ENCODE measurements around the gene ATP2A1.

ATP2A1 gene

GRCh38 chr16:28838558-28838918, 39.8 kb upstream of the ATP2A1 start:
- no peak overlapping the region for H2AFZ ChIP-seq
- H3K27ac ChIP-seq, result no peak overlapping the region
- no peak overlapping the region for H3K4me3 ChIP-seq (ENCODE audit: low read depth, low read length)
- no peaks in the 10 kb centered on the region for H3K79me2 ChIP-seq
- TF ChIP-seq CTCF (IDR thresholded peaks at IDR 0.05), result no peak
- H3K4me2 ChIP-seq (ENCODE audit: low read length), result no peak overlapping the region
- no peak overlapping the region for H3K9ac ChIP-seq
- no peaks in the 10 kb centered on the region for H3K9me3 ChIP-seq (ENCODE audit: control insufficient read depth, low read length)
- no peaks in the 10 kb centered on the region for H3K4me1 ChIP-seq
- H3K36me3 ChIP-seq (ENCODE audit: control insufficient read depth, insufficient read depth, low read length), result no peaks in the 10 kb centered on the region
- no peaks in the 10 kb centered on the region for H3K27me3 ChIP-seq (ENCODE audit: control insufficient read depth, insufficient read depth, low read length)

DNA sequence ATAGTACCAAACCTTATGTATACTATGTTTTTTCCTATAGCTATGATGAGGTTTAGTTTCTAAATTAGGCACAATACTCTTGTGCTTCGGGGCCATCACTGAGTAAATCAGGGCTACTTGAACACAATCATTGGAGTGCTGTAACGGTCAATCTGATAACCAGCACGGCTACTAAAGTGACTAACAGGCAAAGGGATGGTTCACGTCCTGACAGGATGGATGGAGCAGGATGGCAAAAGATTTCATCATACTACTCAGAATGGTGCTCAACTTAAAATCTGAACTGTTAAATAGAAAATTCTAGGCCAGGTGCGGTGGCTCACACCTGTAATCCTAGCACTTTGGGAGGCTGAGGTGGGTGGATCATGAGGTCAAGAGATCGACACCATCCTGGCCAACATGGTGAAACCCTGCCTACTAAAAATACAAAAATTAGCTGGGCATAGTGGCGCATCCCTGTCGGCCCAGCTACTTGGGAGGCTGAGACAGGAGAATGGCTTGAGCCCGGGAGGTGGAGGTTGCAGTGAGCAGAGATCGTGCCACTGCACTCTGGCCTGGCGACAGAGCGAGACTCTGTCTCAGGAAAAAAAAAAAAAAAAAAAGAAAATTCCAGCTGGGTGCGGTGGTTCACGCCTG, 39.2 kb upstream of the ATP2A1 start:
- Histone ChIP-seq H3K4me3 (ENCODE audit: low read depth, low read length) (no peak overlapping the region), H3K36me3 (ENCODE audit: control insufficient read depth, insufficient read depth, low read length) (no peaks in the 10 kb centered on the region), H3K4me1 (no peaks in the 10 kb centered on the region), H3K4me2 (ENCODE audit: low read length) (no peak overlapping the region), H2AFZ (no peak overlapping the region), H3K9ac (no peak overlapping the region), H3K27ac (no peak overlapping the region), H3K27me3 (ENCODE audit: control insufficient read depth, insufficient read depth, low read length) (no peaks in the 10 kb centered on the region), H3K79me2 (no peaks in the 10 kb centered on the region), H3K9me3 (ENCODE audit: control insufficient read depth, low read length) (no peaks in the 10 kb centered on the region)
- no peak for TF ChIP-seq CTCF (IDR thresholded peaks at IDR 0.05)

DNA sequence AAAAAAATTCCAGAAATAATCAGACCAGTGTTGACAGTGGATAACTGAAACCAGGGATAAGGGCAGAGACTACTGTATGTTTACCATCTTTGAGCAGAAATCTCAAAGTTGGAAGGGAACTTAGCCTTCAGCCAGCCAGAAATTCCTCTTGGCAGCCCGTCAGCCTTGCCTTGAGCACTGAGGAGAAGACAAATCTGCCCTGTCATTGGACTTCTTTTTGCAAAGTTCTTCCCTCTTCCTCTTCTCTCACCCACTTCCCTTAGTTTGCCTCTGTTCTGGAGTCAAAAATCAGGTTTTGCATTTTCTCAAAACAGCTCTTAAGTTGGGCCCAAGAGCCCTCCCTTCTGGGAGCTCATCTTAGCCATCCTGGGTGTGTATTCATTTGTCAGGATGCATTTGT, 38.4 kb upstream of the ATP2A1 start:
- no peaks in the 10 kb centered on the region for H3K79me2 ChIP-seq
- no peaks in the 10 kb centered on the region for H3K4me1 ChIP-seq
- H3K9me3 ChIP-seq (ENCODE audit: control insufficient read depth, low read length), result no peaks in the 10 kb centered on the region
- H3K9ac ChIP-seq, result no peak overlapping the region
- no peak overlapping the region for H3K27ac ChIP-seq
- no peak overlapping the region for H3K4me3 ChIP-seq (ENCODE audit: low read depth, low read length)
- H3K36me3 ChIP-seq (ENCODE audit: control insufficient read depth, insufficient read depth, low read length), result no peaks in the 10 kb centered on the region
- H2AFZ ChIP-seq, result no peak overlapping the region
- H3K27me3 ChIP-seq (ENCODE audit: control insufficient read depth, insufficient read depth, low read length), result no peaks in the 10 kb centered on the region
- no peak overlapping the region for H3K4me2 ChIP-seq (ENCODE audit: low read length)
- TF ChIP-seq CTCF (IDR thresholded peaks at IDR 0.05), result no peak

DNA sequence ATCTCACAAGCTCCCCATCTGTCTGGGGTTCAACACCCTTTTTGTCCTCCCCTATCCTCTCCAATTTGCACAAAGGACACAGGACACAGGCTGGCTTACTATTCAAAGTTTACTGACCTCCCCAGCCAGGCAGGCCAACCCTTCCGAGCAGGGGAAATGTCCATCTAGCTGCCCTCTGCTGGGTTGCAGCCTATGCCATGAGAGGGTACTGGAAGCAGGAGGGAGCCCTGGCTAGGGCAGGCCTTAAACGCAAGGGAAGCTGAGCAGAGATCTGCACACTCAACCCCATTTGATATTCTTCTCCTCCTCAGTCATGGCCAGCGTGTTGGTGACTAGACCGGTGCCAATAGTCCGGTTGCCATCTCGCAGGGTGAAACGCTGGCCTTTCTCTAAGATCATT, 35.6 kb upstream of the ATP2A1 start:
- peaks cover 12% of the 10 kb centered on the region for H3K4me1 ChIP-seq
- H3K4me3 ChIP-seq (ENCODE audit: low read depth, low read length), result no peak overlapping the region
- H3K27me3 ChIP-seq (ENCODE audit: control insufficient read depth, insufficient read depth, low read length), result no peaks in the 10 kb centered on the region
- H3K9ac ChIP-seq, result no peak overlapping the region
- H3K4me2 ChIP-seq (ENCODE audit: low read length), result no peak overlapping the region
- TF ChIP-seq CTCF (IDR thresholded peaks at IDR 0.05), result no peak
- H3K79me2 ChIP-seq, result peaks cover 12% of the 10 kb centered on the region
- H3K27ac ChIP-seq, result no peak overlapping the region
- no peaks in the 10 kb centered on the region for H3K36me3 ChIP-seq (ENCODE audit: control insufficient read depth, insufficient read depth, low read length)
- no peaks in the 10 kb centered on the region for H3K9me3 ChIP-seq (ENCODE audit: control insufficient read depth, low read length)
- no peak overlapping the region for H2AFZ ChIP-seq

DNA sequence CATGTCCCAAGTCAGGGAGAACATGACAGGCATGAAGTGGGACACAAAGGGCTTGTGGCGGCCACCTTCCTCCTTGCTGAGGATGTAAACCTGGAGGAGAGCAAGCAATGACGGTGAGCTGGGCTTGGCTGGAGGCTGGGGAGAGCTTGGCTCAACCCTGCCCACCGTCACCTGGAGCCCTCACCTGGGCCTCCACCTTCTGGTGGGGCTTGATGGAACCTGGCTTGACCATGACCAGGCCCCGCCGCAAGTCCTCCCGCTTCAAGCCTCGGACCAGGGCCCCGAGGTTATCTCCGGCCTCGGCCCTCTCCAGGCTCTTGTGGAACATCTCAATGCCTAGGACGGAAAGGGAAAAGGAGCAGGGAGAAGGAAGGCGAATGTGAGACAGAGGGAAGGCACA, 34.5 kb upstream of the ATP2A1 start:
- H3K9me3 ChIP-seq (ENCODE audit: control insufficient read depth, low read length), result no peaks in the 10 kb centered on the region
- no peak overlapping the region for H2AFZ ChIP-seq
- H3K27ac ChIP-seq, result no peak overlapping the region
- peaks cover 12% of the 10 kb centered on the region for H3K79me2 ChIP-seq
- TF ChIP-seq CTCF (IDR thresholded peaks at IDR 0.05), result no peak
- H3K36me3 ChIP-seq (ENCODE audit: control insufficient read depth, insufficient read depth, low read length), result no peaks in the 10 kb centered on the region
- no peak overlapping the region for H3K9ac ChIP-seq
- no peak overlapping the region for H3K4me2 ChIP-seq (ENCODE audit: low read length)
- H3K4me1 ChIP-seq, result peaks cover 12% of the 10 kb centered on the region
- no peaks in the 10 kb centered on the region for H3K27me3 ChIP-seq (ENCODE audit: control insufficient read depth, insufficient read depth, low read length)
- H3K4me3 ChIP-seq (ENCODE audit: low read depth, low read length), result no peak overlapping the region
